Stimulated activated naive CD4-positive, alpha-beta T cell treated with Interleukin-2 at 50 U/mL for 16 hours (primary cell): Measurements from ENCODE around the gene ZNF672.
"Not testable (repeated sequence)": the region's sequence is repeated elsewhere in the genome, so short reads cannot be mapped to it uniquely, and the experiment has no call there.

ENCODE experiments used
- DNase-seq: peaks from one replicate; lab custom pipeline; 2025; lab: John Stamatoyannopoulos, UW

The ZNF672 gene

DNA sequence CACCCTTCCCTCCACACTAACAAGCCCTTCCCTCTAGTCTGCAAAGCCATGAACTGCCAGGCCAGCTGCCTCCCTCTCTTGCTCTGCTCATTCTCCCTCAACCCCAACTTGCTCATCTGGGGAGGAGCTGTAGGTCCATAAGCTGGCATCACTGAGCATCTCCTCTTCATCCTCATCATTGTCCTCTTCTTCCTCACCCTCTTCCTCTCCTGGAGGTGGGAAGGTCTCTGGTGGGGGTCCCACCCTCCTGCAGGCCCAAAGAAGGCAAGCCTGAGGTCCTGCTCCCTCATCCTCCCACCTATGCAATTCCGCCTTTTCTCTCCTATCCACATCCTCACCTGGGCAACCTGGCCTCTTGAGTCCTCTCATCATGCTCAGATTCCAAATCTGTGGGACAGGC, 18.2 kb downstream of the ZNF672 start:
- DNase-seq = no peak

GRCh38 chr1:248857201-248857600, 19.2 kb downstream of the ZNF672 start:
- DNase-seq = no peak

- no peak for DNase-seq
These were observed 19.7 kb downstream of the ZNF672 start for GRCh38 chr1:248857749-248858095.

GRCh38 chr1:248858096-248858890, 20.3 kb downstream of the ZNF672 start:
- DNase-seq = peak; percentile 28

GRCh38 chr1:248858891-248859889, 21.2 kb downstream of the ZNF672 start, which contains the start of gene ZNF692:
Gene ZNF692 (minus strand): TSS chr1:248859085. CDS start chr1:248858309, 776 bp downstream.
- DNase-seq = peak; percentile 95

DNA sequence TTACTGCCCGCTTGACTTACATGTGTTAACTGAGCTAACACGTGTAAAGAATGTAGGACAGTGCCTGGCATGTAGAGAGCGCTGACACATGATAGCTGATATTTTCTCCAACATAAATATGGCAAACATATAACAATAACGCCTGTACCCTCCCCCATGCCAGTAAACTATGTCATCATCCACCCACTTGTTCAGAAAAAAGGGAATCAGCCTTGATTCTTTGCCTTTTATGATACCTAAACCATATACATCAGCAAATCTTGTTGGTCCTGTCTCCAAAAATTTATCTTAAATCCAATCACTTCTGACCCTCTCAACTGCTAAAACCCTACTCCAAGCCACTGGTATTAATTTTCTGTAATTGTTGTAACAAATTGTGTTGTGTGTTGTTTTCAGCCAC, 22.0 kb downstream of the ZNF672 start:
- DNase-seq = no peak

GRCh38 chr1:248861616-248862015, 23.6 kb downstream of the ZNF672 start:
- DNase-seq = no peak

DNA sequence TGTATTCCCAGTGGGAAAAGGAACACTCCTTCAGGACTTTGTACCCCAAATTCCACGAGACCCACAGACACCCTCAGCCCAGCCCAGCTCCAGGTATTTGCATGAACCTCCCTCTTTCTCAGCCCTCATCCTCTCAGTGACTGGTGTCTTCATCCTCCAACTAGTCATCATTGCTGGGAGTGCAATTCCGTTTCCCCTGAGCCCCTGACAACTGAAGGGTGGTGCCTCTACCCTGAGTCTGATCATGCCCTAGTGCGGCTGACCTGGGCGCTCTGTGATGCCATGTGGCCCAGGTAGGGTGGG, 24.6 kb downstream of the ZNF672 start:
- no peak for DNase-seq

DNA sequence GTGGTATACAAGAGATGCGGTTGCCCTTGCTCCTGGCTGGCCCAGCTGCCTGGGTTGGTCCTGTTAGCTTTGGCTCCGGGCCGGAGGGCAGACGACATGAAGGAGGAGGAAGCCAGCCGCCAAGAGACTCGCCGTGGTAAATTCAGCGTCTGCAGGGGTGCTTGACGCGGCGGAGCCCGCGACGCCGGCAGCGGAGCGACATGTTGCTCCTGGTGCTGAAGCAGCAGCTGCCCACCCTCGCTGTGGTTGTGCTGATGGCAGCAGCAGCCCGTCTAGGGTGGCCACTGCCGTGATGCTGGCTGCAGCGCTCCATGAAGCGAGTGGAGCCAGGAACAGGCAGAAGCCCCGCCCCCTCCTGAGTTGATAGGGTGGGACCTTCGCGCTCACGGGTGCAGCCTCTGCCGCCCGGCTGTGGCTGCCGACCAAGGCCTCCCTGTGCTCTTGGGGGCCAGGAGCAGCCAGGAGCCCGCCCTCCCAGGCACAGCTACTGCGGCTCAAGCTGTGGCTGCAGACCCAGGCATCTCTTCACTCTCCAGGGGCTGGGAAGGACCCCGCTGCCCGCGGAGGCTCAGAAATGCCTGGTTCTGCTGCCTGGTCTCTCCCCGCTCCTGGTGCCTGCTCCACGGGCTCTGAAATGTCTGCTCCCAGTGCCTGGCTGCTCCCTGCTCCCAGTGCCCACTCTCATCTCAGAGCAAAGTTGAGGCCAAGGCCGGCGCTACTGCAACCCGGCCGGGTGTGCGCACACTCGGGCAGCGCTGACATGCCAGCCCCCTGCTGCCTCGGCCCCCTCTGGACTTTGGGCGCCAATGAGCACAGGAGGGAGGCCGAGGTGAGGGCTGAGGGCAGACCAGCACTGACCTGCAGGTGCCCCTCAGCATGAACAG, 25.2 kb downstream of the ZNF672 start:
- DNase-seq = peak; percentile 81

- DNase-seq = no peak
These were observed 33.9 kb downstream of the ZNF672 start for GRCh38 chr1:248871837-248872401.

- peak; percentile 23 for DNase-seq
These were observed 34.9 kb downstream of the ZNF672 start for GRCh38 chr1:248872752-248873408.

GRCh38 chr1:248873409-248873992, 35.5 kb downstream of the ZNF672 start:
- DNase-seq = peak; percentile 87

GRCh38 chr1:248873993-248874533, 36.0 kb downstream of the ZNF672 start:
- DNase-seq = peak; percentile 64

GRCh38 chr1:248881261-248881660, 43.2 kb downstream of the ZNF672 start:
- DNase-seq = no peak

GRCh38 chr1:248882427-248882826, 44.4 kb downstream of the ZNF672 start:
- DNase-seq = not testable (repeated sequence)

GRCh38 chr1:248884632-248885295, 46.7 kb downstream of the ZNF672 start:
- no peak for DNase-seq

- DNase-seq = no peak
These were observed 47.6 kb downstream of the ZNF672 start for GRCh38 chr1:248885646-248886045.

DNA sequence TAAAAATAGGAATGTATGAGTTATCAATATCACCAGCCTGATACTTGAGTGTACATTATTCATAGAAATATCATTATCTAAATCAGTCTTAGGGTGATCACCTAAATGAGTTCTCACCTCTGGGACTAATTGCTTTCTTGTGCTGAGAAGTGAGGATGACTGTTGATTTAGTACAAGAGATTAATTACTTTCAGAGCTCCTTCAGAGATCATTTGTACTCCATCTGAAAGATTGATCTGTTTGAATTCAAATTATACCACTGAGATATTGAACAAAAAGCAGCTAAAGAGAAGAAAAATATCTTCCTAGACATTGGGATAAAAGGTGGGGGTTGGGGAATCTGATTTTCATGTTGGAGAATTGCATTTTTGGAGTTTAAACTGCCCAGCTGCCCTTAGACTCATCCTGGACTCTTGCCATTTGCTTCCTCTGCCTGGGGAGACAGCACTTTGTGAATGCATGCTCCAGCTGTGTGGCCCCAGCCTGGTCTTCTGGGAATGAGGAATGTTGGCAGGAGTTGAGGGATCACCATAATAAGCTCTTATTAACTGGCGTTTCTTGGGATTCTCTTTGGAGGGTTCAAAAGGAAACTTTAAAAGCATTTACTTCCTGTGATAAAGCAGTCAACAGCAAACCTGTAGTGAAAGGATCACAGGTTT, 48.3 kb downstream of the ZNF672 start:
- DNase-seq = no peak

- DNase-seq = not testable (repeated sequence)
These were observed 51.9 kb downstream of the ZNF672 start for GRCh38 chr1:248889914-248890243.
